WI38 (cell line): ENCODE data around the gene CAPG.
"Not testable (repeated sequence)": the region's sequence is repeated elsewhere in the genome, so short reads cannot be mapped to it uniquely, and the experiment has no call there.

Source experiments
- H3K4me3 ChIP-seq: 2 replicates; pipeline ENCODE4 v1.5.1; 2011; ENCODE audit warnings: low read depth, mild to moderate bottlenecking, control low read depth, low read length
- TF ChIP-seq, protein P1 (sequence below): IDR thresholded peaks from 2 replicates; pipeline ENCODE4 v1.5.1; 2012; ENCODE audit warnings: low read depth, mild to moderate bottlenecking, control low read depth, low read length

Gene CAPG

DNA sequence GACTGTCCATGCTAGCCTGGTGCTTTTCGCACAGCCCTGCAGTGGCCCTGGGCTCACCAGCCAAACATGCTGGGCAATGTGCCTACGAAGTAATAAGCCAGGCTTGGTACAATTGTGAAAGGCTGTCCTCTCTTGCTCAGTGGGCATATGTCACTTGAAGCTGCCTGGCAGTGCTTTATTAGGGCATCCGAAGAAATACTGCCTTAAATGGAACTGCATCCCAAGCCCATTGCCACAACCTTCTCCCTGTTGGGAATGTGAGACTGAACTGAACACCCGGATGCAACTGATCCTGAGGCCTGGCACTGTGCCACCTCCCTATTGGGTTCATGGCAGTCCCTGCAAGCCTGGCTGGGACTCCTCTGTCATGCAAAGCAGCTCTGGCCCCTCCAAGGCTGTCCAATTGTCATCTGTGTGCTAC, 15.9 kb downstream of the CAPG start:
- H3K4me3 ChIP-seq = no peak overlapping the region
- TF ChIP-seq, protein P1, sequence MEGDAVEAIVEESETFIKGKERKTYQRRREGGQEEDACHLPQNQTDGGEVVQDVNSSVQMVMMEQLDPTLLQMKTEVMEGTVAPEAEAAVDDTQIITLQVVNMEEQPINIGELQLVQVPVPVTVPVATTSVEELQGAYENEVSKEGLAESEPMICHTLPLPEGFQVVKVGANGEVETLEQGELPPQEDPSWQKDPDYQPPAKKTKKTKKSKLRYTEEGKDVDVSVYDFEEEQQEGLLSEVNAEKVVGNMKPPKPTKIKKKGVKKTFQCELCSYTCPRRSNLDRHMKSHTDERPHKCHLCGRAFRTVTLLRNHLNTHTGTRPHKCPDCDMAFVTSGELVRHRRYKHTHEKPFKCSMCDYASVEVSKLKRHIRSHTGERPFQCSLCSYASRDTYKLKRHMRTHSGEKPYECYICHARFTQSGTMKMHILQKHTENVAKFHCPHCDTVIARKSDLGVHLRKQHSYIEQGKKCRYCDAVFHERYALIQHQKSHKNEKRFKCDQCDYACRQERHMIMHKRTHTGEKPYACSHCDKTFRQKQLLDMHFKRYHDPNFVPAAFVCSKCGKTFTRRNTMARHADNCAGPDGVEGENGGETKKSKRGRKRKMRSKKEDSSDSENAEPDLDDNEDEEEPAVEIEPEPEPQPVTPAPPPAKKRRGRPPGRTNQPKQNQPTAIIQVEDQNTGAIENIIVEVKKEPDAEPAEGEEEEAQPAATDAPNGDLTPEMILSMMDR = no peak

DNA sequence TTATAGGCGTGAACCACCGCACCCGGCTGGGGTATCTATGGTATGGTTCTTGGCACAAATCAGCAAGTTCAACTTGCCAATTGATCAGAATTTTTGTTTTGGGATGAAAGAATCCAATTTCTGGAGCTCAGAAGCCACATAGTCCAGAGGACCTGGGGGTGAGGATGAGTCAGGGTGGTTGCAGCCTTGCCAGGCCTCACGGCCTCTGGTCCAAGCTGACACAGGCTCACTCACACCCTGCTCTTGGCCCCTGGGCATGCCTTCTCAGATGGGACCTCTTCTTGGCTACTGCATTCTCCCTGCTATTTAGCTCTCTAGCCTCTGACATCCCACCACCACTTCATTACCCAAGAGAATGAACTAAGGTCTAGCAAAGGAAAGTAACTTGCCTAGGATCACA, 16.3 kb downstream of the CAPG start:
- TF ChIP-seq, protein P1 = no peak
- H3K4me3 ChIP-seq = no peak overlapping the region

DNA sequence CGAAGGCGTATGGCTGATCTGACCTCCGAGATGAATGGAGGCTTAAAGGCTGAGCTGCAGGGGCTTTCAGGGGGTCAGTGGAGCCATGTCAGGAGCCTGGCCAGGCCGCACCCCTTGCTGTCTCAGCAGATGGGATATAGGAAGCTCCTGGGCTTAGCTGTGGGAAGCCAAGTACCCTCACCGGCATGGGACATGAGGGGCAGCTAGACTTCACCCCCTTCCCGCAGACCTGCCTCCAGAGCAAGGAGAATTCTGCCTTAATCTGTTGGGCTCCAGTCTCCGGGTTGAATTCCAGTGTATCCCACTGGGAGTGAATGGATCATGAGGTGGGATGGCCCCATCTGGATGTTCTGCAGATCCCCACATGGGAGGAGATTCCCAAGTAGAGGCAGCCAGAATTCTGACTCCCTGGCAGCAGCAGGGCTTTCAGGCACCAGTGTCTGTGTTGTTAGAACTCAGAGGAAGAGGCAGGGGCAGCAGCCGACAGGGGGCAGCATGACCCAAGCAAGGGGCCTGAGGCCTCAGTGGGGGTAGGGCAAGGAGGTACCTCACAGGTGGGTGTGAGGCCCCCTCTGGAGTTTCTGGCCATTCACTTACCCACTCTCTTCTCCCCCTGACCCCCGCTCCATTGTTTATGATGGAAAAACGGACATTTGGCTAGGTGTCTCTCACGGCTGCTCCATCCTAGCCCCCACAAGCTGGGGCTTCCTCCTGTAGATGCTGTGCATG, 19.1 kb downstream of the CAPG start:
- TF ChIP-seq, protein P1 = peak; percentile 81

DNA sequence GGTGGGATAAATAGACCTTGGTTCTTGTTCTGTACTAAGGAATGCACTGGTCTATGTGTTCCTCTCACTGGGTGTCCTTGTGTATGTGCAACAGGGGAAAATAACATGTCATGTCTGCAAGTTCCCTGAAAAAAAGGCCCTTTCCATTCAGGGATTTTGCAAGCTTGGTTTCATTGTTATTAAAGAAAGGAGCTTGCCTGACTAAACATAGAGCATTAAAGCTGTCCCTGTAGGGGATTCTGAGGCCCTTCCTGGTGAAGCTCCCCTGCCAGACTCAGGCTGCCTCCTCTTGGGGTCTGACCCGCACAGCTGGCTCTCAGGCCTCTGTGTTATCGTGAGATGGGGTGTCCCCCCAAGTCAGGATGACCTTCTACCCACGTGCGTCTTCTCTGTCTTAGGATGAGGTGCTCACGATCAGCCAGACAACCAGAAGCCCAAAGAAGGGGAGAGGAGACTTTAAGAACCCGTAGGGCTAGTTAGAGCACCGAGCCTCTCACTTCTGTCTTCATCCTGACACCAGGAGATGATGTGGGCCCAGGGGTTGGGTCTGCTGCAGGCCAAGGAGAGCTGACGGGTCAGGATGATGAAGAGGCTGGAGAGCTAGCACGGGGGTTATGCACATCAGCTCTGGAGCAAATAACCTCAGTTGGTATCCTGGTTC, 21.2 kb downstream of the CAPG start:
- no peak overlapping the region for H3K4me3 ChIP-seq
- TF ChIP-seq, protein P1 = no peak

More for the DNA sequence above, 19.1 kb downstream of the CAPG start:
- no peak overlapping the region for H3K4me3 ChIP-seq

DNA sequence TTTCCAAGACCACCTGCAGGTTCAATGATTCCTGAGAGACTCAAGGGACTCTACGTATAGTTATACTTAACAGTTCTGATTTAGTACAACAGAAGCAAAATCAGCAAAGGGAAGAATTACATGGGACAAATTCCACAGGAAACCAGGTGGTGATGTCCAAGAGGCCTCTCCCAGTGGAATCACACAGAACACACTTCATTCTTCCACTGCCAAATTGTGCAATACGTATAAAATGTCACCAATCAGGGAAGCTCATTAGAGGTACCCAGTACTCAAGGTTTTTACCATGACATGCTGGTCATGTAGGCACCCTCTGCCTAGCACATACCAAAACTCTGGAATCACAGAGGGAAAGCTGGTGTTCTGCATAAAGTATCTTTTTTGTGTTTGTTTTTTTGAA, 22.4 kb downstream of the CAPG start:
- no peak overlapping the region for H3K4me3 ChIP-seq
- TF ChIP-seq, protein P1 = no peak

DNA sequence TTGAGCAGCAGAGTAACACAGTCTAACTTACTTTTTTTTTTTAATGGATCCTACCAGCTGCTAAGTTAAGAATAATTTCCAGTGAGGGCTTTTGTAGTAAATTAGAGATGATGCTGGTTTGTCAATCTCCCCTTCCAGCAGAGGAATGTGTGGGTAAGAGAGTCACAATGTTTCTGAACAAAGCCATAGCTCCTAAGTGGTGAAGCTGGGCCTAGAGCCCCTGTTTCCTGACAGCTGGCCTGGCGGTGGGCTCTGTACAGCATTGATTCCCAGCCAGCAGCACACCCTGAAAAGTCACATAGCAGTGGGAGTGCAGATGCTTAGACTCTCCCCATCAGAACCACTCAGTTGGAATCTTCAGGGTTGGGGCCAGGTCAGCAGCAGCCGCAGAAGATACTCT, 24.4 kb downstream of the CAPG start:
- H3K4me3 ChIP-seq = no peak overlapping the region
- TF ChIP-seq, protein P1 = no peak

DNA sequence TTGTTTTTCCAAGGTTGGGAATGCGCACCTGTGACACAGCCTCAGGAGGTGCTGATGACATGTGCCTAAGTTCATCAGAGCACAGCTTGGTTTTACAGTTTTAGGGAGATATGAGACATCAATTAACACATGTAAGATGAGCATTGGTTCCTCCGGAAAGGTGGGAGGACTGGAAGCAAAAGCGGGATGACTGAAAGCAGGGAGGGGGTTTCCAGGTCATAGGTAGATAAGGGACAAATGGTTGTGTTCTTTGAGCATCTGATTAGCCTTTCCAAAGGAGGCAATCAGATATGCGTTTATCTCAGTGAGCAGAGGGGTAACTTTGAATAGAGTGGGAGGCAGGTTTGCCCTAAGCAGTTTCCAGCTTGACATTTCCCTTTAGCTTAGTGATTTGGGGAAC, 26.3 kb downstream of the CAPG start:
- TF ChIP-seq, protein P1 = no peak
- no peak overlapping the region for H3K4me3 ChIP-seq

DNA sequence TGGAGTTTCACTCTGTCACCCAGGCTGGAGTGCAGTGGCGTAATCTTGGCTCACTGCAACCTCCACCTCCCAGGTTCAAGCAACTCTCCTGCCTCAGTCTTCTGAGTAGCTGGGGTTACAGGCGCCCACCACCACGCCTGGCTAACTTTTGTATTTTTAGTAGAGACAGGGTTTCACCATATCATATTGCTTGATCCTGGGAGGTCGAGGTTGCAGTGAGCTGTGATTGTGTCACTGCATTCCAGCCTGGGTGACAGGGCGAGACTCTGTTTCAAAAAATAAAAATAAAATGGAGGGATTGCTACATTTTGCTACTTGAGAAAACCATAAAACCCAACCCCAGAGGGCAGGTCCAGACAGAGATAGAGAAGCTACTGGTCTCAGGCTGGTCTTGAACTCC, 27.0 kb downstream of the CAPG start:
- not testable (repeated sequence) for H3K4me3 ChIP-seq
